ENCODE data around the gene NECTIN3. TPM values are rescaled to one million over a fixed set of nuclear protein-coding genes. Genes with fewer than 3 reads are reported as not detected.

NECTIN3 gene
- total RNA-seq, 4 donors from 2014 or later: 16.0 to 33.4 (median 30.3) TPM

- TF ChIP-seq CTCF (IDR thresholded peaks at IDR 0.05): no peak
- ATAC-seq (ENCODE audit: low FRiP score) (no peak), DNase-seq (ENCODE audit: low spot score) (no peak)
Observed at GRCh38 chr3:111035902-111036301, 35.7 kb upstream of the NECTIN3 start.

- TF ChIP-seq CTCF (IDR thresholded peaks at IDR 0.05): no peak
- DNase-seq (ENCODE audit: low spot score): no peak
- no peak for ATAC-seq (ENCODE audit: low FRiP score)
Observed at GRCh38 chr3:111040959-111041358, 30.7 kb upstream of the NECTIN3 start.

GRCh38 chr3:111045564-111045963 is 26.1 kb upstream of the NECTIN3 start:
- no peak for TF ChIP-seq CTCF (IDR thresholded peaks at IDR 0.05)
- ATAC-seq (ENCODE audit: low FRiP score) (no peak), DNase-seq (ENCODE audit: low spot score) (no peak)

GRCh38 chr3:111047042-111047441 is 24.6 kb upstream of the NECTIN3 start:
- no peak for TF ChIP-seq CTCF (IDR thresholded peaks at IDR 0.05)
- no peak for DNase-seq (ENCODE audit: low spot score)
- ATAC-seq (ENCODE audit: low FRiP score): no peak

GRCh38 chr3:111047812-111048435 is 23.7 kb upstream of the NECTIN3 start:
- no peak for TF ChIP-seq CTCF (IDR thresholded peaks at IDR 0.05)
- DNase-seq (ENCODE audit: low spot score): no peak
- no peak for ATAC-seq (ENCODE audit: low FRiP score)

- DNase-seq (ENCODE audit: low spot score): no peak
- no peak for ATAC-seq (ENCODE audit: low FRiP score)
- TF ChIP-seq CTCF (IDR thresholded peaks at IDR 0.05): no peak
Observed at GRCh38 chr3:111051354-111051753, 20.3 kb upstream of the NECTIN3 start.

GRCh38 chr3:111068574-111068973 is 3.0 kb upstream of the NECTIN3 start:
- DNase-seq (ENCODE audit: low spot score): no peak
- ATAC-seq (ENCODE audit: low FRiP score): no peak
- TF ChIP-seq CTCF (IDR thresholded peaks at IDR 0.05): no peak

Data from omental fat pad (tissue), 4 donors.